HG03159 (cell line): Measurements from ENCODE around the gene HOXA4.

Experiments used
- ATAC-seq: cut with Tn5 transposase; IDR thresholded peaks from one replicate; pipeline ENCODE4 v1.9.1; 2021; ENCODE audit warnings: mild to moderate bottlenecking, moderate library complexity; ENCODE audit not compliant: unreplicated experiment

HOXA4 gene

DNA sequence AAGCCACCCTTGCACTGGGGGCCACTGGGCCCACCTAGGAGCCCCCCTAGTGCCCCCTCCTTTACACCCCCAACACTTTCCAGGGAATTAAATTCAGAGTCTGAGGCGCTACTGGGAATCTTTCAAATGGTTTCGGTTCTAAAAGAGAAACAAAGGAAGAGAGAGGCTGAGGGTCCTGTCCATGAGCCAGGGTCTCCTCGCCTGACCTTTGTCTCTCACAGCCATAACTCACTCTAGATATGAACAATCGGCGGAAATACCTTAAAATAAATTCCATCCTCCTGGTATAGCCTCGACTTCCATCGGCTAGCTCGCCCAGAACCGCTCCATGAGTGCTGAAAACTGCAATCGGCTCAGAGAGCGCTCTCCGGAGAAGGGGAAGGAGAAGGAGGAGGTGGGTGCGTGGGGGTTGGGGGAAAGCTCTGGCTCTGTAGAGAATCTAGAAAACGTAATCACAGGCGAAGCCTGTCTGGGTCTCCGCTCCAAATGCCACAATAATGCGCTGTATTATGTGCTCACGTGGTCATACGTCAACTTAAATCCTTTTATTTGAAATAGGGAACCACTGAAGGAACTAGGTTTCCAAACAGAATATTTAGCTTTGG is 12.6 kb downstream of the HOXA4 start:
- ATAC-seq: no peak

DNA sequence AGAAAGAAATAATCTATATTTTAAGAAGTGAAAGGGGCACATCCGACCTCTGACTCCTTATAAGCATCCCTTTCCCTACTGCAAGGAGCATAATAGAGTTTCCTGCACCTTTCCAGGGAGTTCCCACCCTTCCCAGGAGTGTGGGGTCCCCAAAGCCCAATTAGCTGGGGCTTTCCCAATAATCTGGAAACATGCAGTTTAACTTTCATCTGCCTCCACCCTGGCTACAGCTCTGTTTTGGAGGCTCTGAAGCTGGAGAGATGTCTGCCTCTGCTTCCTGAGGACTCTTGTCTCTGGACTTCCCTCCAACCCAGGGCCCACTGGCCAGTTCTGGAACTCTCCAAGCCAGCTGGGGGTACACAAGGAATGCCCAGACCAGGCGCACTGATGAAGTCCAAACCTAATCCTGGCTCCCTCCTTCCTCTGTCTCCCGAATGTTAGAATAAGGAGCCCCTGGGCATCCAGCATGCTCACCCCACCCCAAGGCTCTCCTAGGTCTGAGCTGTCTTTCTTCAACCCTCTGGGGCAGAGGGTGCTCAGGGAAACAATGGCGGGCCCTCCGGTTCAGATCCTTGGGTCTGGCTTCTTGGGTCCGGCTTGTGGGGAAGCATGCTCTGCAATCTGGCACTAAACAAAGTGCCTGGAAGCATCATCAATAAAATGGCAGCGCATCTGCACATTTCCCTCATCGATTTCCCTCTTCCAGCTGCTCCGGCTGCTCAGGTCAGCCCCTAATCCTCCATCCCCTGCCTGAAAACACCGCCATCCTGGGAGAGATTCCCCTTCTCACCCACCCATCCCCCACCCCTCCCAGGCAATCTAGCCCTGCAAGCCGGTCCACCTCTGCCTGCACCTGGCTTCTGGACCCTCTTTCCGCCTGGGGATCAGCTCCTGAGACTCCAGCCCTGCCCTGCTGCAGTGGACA is 13.3 kb downstream of the HOXA4 start:
- ATAC-seq: no peak

DNA sequence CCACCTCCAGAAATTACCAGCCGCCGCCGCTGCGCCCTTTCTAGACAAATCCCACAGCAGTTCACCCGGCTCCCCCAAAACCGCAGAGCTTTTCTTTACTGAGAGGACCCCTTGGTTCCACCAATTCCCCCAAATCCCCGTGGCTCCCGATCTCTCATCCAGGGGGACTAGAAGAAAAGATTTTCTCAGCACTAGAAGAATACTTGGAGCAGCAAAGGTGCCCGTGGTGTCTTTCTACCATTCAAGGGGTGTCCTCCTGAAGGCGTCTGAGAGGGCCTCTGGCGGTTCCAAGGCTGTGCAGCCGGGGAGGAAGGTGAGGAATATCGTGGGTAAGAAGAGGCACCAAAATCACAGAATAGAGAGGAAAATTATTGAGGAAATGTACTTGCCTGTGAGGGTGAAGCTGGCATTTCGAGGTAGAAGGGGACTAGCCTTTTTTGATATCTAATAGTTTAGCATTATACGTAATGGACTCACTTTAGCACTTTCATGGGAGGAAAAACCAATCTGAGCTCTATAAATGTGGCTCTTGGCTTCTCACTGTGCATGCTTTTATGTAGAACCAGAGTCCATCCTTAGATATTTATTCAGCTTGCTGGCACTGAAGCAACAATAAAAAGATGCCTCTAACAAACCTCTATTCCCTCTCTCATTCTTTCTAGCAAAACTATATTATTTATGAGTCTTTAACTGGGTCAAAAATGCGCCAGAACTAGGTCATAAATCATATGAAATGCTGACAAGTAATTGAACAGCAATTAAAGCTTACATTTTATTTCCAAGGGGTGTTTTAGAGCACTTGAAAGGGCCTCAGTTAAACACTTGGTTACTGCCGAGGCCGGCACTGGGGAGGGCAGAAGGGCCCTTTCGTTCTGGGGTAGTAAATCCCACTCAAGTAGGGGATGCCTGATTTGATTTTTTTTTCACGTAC is 14.3 kb downstream of the HOXA4 start:
- no peak for ATAC-seq

DNA sequence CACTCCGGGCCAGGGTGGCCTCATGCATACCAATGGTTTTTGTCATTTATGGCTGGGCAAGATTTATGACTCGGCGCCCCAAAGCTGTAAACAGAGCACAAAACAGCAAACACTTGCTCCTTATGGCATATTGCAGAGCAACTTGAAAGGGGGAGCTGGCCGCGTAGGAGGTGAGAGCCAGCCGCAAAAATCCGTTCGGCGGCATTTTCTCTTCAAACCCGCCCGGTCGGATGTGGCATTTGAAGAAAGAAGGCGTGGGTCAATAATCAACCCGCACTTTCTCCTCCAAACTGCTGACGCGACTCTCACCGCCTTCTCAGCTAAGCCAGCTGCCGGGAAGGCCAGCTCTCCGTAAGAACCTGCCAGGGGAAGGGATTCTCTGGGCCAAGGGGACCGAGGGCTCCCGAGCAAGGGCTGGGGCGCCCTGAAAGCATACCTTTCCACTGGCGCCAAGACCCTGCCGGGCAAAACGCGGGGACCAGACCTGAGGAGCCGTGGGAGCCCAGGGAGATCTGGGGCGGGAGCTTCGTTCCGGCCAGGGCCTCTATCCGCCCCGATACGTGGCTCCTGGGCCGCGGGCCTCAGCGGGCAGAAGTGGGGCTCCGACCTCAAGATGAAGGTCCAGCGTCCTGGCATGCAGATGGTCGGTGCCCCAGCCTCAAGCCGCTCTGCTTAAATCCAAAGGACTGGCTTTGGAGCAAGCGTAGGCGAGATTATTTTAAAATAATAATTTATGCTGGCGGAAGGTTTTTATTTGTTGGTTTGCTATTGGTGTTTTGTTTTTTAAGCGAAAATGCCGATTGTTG is 15.1 kb downstream of the HOXA4 start:
- no peak for ATAC-seq

DNA sequence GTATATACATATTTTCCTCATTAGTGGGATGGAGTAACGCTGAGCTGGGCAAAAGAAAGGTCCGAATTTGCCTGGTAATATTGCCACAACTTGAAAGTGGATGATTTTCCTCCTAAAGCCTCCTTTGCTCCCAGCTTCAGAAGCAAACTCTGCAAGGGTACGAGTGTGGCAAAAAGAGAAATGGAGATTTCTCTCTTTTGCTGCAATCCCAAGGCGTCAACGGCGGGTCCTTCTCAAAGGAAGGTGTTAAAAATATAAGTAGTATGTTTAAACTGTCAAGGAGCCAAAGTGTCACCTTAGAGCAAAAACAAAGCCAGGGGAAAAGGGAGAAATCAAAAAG is 15.7 kb downstream of the HOXA4 start:
- ATAC-seq: no peak

DNA sequence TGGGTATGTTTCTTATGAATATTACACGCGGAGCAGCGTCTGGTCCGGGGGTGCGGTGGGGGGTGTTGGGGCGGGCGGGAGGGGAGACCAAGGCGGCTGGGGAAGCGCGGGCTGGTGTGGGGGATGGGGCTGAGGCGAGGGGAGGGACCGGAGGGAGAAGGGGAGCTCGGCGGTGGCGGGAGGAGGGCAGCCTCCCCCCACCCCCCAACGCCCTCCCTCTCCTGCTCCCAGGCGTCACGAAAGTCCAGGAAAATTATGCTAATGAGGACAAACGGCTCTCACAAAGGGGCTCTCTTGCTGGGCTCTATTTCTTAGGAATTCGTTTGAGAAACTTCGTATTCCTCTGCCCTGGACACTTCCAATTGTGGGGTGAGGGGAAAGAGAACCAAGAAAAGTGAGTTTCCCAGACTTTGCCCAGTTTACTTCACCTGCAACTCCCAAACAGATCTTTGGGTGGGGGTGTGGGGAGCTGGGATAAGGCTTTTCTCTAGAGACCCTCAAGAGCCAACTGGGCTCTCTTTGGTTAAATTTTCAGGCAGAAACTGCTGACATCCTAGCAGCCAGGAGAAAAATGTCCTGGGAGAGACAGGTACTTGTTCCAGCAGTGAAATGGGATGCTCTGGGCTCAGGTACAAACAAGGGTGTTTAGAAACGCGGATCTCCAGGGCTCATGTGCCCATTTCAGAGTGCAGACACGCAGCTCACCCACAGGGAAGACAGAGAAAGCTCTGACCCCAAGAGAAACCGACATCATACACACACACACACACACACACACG is 16.4 kb downstream of the HOXA4 start:
- no peak for ATAC-seq

DNA sequence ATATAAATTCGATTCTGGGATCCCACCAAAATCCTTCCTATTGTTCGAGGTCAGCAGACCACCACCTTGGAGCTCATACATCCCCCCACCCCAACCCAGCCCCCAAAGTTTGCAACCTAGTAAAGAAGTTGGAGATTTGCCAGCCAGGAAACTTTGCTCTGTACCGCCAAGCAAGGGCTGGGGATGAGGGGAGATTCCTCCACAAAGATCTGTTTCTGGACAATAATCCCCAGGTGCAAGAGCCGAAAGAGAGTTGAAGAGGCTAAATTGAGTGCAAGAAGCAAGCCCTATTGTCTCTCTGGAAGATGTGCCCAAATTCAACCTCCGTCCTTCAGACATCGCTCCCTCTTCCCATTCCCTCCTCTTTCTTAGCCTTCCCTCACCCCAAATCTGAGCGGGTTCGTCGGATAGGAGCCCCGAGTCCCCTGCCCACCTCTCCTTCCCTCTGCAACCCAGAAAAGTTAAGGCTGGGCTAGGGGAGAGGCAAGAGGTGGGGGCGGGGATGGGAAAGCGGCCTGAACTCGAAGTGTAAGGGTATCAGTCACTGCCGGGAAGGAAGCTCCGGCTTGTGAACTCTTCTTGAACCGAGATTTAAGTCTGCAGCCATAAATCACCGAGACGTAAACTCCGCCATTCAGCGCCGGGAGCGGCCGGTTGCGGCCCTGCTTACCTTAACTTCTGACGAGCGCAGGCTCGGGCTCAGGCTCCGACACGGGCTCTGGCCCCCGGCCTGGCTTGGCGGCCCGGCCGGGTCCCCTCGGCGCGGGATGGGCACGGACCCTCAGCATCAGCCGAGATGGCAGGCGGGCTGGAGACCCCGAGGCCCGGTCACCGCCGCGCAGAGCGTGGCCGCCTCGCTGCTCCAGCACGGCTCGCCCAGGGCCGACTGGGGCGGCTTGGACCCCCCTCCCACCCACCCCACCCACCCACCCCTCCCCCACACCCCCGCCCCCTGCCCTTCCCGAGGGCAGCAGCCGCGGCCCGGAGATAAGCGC is 17.3 kb downstream of the HOXA4 start:
- ATAC-seq: no peak

DNA sequence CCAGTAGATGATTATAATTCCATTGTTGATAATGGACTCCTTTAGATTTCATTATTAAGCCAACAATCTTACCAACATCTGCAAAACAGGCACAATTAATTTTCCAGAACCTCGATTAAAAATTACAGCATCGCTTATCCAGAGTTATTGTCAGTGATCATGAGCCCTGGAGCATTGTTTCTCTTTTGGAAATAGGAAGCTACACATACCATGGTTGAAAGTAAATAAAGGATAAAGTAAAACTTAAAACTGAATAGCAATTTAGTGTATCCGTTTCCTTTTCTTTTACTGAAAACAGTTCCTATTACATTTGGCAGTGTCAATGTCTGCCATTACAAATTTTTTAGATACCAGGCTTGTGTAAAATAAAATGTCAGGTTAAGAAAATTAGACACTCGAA is 18.2 kb downstream of the HOXA4 start:
- no peak for ATAC-seq

DNA sequence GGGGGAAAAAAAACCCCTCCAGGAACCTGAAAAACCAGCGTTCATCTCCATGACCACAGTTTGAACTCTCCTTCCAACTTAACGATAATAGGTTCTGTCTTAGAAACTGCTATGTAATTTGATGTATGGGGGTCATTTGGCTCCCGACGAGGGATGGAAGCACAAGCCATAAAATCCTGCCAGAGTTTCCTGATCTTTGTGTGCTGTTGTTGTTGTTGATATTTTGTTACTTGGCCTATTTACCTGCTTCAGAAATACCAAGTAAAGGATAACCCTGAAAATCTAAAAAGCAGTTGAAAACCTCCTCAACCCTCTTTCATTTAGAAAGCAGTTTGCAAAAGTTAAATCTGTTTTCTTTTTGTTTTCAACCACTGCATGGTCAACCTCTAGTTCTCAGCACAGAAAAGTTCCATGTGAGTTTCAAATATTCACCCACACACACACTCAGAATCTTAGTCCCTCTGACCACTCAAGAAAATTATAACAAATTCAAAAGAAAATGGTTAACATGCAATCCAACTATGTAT is 18.7 kb downstream of the HOXA4 start:
- no peak for ATAC-seq

DNA sequence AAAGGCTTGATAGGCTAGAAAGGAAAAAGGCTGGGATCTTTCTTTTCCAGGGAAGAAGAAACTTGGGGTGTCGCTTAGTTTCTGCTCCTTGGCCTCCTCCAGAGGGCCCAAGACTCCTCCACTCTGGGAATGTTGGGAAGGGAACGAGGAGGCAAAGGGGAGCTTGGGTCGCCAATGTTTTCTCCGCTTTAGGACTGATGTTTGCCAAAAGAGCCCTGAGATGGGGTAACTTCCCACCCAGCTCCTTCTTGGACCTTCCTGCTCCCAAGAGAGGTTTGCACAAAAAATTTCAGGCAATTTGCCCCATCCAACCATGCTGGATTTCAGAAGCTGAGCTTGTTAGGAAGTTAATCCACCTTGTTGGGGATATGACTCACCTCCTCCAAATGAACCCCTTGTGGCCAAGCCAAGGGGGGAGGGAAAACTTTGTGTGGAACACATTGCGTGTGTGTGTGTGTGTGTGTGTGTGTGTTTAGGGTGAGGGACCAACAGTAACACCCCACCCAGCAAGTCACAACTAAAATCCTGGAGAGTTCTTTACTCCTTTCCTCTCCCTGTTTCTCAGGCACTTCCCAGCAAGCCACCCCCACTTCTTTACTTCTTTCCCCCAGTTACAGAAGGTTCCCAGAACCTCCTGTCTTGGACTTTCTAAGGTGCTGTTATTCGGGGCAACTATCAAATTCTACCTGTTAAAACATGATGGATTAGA is 19.4 kb downstream of the HOXA4 start:
- no peak for ATAC-seq

DNA sequence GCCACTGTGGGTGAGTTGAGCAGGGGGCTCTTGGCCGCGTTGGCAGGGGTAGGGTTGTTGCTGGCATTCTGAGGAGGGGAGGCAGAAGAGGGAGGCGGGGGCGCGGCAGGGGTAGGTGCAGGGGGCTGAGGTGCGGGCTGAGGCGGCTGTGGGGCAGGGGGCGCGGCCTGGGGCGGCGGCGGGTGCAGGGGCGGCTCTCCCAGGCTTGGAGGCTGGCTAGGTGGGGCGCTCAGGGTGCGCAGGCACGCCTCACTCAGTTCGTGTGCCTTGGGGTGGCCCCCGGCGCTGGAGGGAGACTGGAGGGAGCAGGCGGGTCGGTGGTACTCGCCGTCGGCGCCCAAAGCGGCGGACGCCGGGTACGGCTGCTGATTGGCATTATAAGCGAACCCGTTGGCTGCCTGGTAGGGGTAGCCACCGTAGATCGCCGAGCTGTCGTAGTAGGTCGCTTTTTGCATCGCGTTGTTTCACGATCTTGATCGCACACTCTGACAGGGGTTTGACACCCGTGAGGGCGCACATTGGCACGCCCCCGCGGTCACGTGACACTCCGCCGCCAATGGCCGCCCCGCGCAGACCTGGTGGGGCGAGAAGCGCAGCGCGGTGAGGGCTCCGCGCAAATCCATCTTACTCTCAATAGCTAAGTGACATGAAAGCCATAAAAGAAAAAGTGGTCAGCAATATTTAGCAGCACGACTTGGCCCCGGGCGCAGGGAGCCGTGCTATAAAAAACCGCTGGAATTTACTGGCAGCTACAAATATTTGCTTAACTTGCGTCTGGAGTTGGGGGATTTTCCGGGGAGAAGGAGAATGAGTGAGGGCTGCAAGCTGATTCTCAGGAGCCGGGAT is 20.1 kb downstream of the HOXA4 start:
- ATAC-seq: no peak

DNA sequence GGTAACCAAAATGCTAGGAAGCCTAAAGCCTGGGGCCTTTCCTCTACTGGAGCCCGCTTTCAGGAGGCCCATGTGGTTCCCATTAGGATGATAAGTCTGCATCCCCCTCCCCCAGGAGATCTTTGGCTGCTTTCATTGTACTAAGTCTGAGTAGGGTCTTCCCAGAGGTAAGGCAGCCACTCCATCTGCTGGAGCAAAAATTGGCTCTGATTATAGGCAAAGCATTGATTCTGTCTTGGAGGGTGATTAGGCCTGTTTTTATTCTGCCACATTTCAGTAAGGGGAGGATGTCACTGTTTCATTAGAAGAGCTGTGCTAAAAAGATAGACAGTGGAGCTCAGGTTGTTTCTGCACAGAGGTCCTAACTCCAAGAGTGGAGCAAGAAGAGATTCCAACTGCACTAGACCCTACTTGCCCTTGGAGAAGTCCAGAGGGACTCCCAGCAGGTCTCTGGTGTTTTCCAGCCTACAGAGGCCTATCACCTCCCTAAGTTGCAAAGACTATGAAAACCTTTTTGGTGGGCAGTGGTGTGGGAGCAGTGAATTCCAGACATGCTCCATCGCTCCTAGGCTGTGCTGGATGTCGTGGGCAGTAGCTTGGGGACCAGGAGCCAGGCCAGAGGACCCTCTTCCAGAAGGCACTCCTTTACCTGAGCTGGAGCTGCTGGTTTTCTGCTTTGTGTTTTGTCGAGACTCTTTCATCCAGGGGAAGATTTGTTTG is 20.9 kb downstream of the HOXA4 start:
- no peak for ATAC-seq

DNA sequence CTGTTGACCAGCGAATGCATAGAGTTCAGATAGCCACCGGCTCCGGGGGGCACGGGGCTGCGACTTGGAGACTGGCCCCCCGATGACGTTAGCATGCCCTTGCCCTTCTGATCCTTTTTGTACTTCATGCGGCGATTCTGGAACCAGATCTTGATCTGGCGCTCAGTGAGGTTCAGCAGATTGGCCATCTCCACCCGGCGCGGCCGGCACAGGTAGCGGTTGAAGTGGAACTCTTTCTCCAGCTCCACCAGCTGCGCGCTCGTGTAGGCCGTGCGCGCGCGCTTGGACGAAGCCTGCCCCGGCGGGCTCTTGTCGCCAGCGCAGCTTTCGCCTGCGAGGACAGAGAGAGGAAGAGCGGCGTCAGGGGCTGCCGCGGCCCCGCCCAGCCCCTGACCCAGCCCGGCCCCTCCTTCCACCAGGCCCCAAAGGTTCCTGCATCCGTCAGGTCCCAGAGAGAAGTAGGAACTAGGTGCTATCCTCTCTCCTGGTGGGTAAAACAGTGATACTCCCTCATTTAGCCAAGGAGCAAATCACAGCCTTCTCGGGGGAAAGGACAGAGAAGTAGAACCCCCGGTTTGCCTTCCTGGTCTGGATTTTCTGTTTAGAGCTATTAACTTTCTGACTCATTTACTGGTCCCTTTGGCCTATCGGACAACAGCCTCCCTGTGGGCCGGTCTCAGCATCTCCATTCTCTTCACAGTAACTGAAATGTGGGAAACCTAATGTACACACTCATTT is 22.0 kb downstream of the HOXA4 start:
- ATAC-seq: no peak

DNA sequence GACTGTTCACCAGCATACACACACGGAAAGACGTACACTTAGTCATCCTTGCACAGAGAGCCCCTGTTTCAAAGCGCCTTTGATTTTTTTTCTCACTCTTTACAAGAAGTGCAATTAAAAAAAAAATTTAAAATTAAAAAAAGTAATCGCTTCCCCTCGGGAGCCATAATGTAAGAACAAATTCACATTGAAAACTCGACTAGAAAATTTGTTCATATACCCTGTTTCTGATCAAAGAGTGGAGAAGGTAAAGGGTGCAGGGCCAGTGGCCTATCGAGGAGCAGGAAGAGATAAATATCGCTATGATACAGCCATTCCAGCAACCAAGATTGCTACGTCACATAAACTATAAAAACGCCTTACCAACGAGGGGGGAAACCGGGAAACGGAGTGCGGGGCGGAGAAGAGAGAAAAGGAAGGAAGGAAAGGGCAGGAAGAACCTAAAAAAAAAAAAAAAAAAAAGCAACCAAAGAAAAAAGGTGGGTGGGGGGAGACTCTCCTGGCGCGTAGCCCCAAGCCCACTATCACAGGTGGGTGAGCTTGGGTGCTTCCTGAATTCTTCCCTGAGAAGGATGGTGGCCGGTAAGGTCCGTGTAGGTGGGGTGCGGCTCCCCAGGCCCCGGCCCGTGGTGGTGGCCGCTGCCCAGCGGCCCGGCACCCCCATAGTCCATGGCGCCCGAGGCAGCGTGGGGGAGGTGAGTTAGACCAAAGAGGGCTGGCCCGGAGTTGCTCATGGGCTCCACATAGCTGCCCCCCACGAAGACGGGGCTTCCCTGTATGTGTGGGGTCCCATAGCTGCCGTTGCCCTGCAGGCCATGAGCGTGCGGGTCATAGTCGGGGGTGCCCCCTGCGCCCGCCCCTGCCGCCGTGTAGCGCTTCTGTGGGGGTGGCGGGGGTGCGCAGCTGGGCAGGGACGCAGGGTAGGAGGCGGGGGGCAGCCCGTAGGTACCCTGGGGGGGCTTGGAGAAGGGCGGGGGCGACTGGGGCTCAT is 22.9 kb downstream of the HOXA4 start:
- ATAC-seq: no peak

DNA sequence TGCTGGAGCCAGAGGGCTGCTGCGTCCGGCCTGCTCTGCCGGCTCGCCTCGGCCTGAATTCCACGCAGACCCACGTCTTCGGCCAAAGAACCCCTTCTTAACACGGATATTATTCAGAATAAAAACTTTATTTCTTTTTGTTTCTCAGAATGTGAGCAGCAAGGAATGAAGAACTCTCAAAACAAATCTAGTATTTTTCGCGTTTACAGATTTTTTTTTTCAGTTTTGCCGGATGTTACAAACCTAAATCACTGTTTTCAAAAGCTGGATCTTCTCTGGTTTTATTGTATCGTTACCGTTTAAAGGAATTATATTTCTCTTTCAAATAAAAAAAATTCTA is 23.7 kb downstream of the HOXA4 start:
- no peak for ATAC-seq
